ENCODE data around the gene HCFC1R1.

DNA sequence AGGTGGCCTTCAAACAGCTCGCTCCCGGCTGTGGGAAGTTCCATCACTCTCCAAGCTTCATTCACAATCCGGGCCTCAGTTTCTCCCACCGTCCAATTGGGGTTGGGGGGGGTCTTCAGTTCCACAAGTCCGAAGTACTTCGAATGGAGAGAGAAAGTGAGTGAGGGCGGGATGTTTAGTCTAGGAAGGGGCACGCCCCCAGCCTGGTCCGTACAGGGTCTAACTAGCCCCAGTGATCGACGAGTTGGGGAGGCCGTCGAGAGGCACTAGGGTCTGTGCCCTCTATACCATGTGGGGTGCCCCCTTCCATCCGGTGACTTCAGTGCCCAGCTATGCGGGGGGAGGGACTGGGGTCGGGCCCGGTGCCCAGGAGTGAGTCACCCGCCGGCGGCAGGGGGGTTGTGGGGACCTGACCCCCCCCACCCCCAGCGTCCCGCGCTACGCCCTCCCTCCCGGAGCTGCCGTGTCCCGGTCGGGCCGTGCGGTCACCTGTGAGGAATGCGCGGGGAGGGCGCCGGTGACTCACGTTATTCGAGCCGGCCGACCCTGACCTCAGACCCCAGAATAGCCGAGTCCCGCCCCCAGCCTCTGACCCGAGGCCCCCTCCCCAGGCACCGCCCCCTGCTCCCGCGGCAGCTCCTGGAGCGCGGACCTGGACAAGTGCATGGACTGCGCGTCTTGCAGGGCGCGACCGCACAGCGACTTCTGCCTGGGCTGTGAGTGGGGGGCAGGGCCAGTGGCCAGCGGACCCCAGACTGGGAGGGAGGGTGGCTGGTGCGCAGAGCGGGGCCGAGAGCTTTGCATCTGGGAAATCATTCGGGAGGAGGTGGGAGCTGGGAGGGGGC lies 2.9 kb downstream of the HCFC1R1 start:
- TF ChIP-seq CTCF (IDR thresholded peaks at IDR 0.05) = no peak
- TF ChIP-seq POLR2A (IDR thresholded peaks at IDR 0.05) = no peak

Measured in adrenal gland (tissue), 5 donors.